ENCODE results near the gene OTULINL.

DNA sequence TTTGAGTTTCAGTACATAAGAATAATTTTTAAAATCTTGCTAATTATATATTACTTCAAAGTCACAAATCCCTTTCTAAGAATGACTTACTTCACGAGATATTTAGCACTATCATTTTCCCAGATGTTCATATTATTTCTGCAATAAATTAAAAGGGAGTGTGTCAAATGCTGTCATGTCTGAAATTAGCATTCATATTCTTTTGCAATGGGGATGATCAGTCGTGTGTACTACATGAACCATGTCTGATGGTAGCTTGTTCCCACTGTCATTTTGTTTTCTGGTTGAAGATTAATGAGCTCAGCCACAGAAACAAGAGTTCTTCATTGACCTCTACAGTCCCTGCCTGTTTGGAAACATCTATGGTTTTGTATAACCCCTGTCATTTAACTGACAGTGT lies 30.1 kb downstream of the OTULINL start:
- TF ChIP-seq CTCF (IDR thresholded peaks at IDR 0.05; ENCODE audit: control extremely low read depth in 1 of 3, insufficient read depth in 1 of 3, low read depth in 1 of 3, low read length in 3 of 3) (no peak), EP300 (IDR thresholded peaks at IDR 0.05; ENCODE audit: borderline replicate concordance in 1 of 2, low read depth in 2 of 2, low read length in 2 of 2) (no peak), FOSL1 (IDR thresholded peaks at IDR 0.05; ENCODE audit: insufficient read depth, low read depth, low read length) (no peak), EGR1 (IDR thresholded peaks at IDR 0.05; ENCODE audit: borderline replicate concordance, low read depth, low read length) (no peak), POLR2AphosphoS5 (IDR thresholded peaks at IDR 0.05; ENCODE audit: low read depth, low read length) (no peak), RXRA (IDR thresholded peaks at IDR 0.05; ENCODE audit: insufficient read depth, low read depth, low read length) (no peak), TAF1 (IDR thresholded peaks at IDR 0.05; ENCODE audit: low read depth, low read length) (no peak), EZH2 (IDR thresholded peaks at IDR 0.05; ENCODE audit: low read depth, low read length, severe bottlenecking) (no peak), RAD21 (IDR thresholded peaks at IDR 0.05 in 1 of 2, conservative IDR thresholded peaks at IDR 0.05 in 1 of 2; ENCODE audit: low read depth in 2 of 2, low read length in 2 of 2) (no peak)

Measured in H1 (cell line).